ENCODE results near the gene LAPTM5. TPM values are rescaled to one million over a fixed set of nuclear protein-coding genes. Genes with fewer than 3 reads are reported as not detected.

The LAPTM5 gene
- total RNA-seq, 3 donors from 2014 or later: 41.3 to 130 (median 70.1) TPM

GRCh38 chr1:30789388-30790255, 32.0 kb upstream of the LAPTM5 start:
- Histone ChIP-seq H3K36me3 (no peaks in the 10 kb centered on the region), H3K4me3 (no peak overlapping the region), H3K4me1 (no peaks in the 10 kb centered on the region), H3K27me3 (no peaks in the 10 kb centered on the region), H3K9me3 (no peaks in the 10 kb centered on the region), H3K27ac (no peak overlapping the region)
- no peak for TF ChIP-seq POLR2A (IDR thresholded peaks at IDR 0.05)
- TF ChIP-seq POLR2AphosphoS5 (IDR thresholded peaks at IDR 0.05): no peak
- TF ChIP-seq CTCF (IDR thresholded peaks at IDR 0.05): no peak
- intact Hi-C loops (cut with DNase I; ENCODE audit: low total_unique reads): no loop called here
- no peak for DNase-seq (ENCODE audit: low spot score in 2 of 2)

GRCh38 chr1:30788580-30789387, 31.2 kb upstream of the LAPTM5 start:
- no peaks in the 10 kb centered on the region for H3K4me1 ChIP-seq
- TF ChIP-seq POLR2AphosphoS5 (IDR thresholded peaks at IDR 0.05): no peak
- TF ChIP-seq POLR2A (IDR thresholded peaks at IDR 0.05): no peak
- TF ChIP-seq CTCF (IDR thresholded peaks at IDR 0.05): no peak
- no peak overlapping the region for H3K27ac ChIP-seq
- H3K9me3 ChIP-seq: no peaks in the 10 kb centered on the region
- no peaks in the 10 kb centered on the region for H3K36me3 ChIP-seq
- intact Hi-C loops (cut with DNase I; ENCODE audit: low total_unique reads): no loop called here
- no peak overlapping the region for H3K4me3 ChIP-seq
- no peaks in the 10 kb centered on the region for H3K27me3 ChIP-seq
- no peak for DNase-seq (ENCODE audit: low spot score in 2 of 2)

GRCh38 chr1:30787856-30788495, 30.4 kb upstream of the LAPTM5 start:
- no peak for DNase-seq (ENCODE audit: low spot score in 2 of 2)
- H3K4me1 ChIP-seq: no peaks in the 10 kb centered on the region
- no peak overlapping the region for H3K27ac ChIP-seq

GRCh38 chr1:30787266-30787665, 29.7 kb upstream of the LAPTM5 start:
- no peak for DNase-seq (ENCODE audit: low spot score in 2 of 2)
- Histone ChIP-seq H3K27me3 (no peaks in the 10 kb centered on the region), H3K36me3 (no peaks in the 10 kb centered on the region), H3K27ac (no peak overlapping the region), H3K4me1 (no peaks in the 10 kb centered on the region), H3K9me3 (no peaks in the 10 kb centered on the region), H3K4me3 (no peak overlapping the region)
- intact Hi-C loops (cut with DNase I; ENCODE audit: low total_unique reads): no loop called here
- TF ChIP-seq POLR2A (IDR thresholded peaks at IDR 0.05) (no peak), CTCF (IDR thresholded peaks at IDR 0.05) (no peak), POLR2AphosphoS5 (IDR thresholded peaks at IDR 0.05) (no peak)

More at GRCh38 chr1:30787856-30788495, 30.4 kb upstream of the LAPTM5 start:
- H3K4me3 ChIP-seq: no peak overlapping the region
- intact Hi-C loops (cut with DNase I; ENCODE audit: low total_unique reads): no loop called here
- no peaks in the 10 kb centered on the region for H3K27me3 ChIP-seq
- TF ChIP-seq POLR2AphosphoS5 (IDR thresholded peaks at IDR 0.05) (no peak), CTCF (IDR thresholded peaks at IDR 0.05) (no peak), POLR2A (IDR thresholded peaks at IDR 0.05) (no peak)
- H3K36me3 ChIP-seq: no peaks in the 10 kb centered on the region
- no peaks in the 10 kb centered on the region for H3K9me3 ChIP-seq
